HG03571 (cell line): ENCODE results near the gene REXO5.
"Not testable (repeated sequence)": the region's sequence is repeated elsewhere in the genome, so short reads cannot be mapped to it uniquely, and the experiment has no call there.

ENCODE experiments used
- ATAC-seq: cut with Tn5 transposase; IDR thresholded peaks from one replicate; pipeline ENCODE4 v1.9.1; 2021; ENCODE audit not compliant: unreplicated experiment

REXO5 gene

GRCh38 chr16:20849589-20850390 lies 43.5 kb downstream of the REXO5 start:
- ATAC-seq, result no peak

- ATAC-seq, result no peak
Measured at GRCh38 chr16:20850981-20851380, 44.7 kb downstream of the REXO5 start.

- ATAC-seq, result no peak
Measured at GRCh38 chr16:20851601-20852000, 45.3 kb downstream of the REXO5 start.

- no peak for ATAC-seq
Measured at GRCh38 chr16:20853143-20853542, 46.8 kb downstream of the REXO5 start.

- no peak for ATAC-seq
Measured at GRCh38 chr16:20853981-20854620, 47.8 kb downstream of the REXO5 start.

GRCh38 chr16:20854963-20855362 lies 48.6 kb downstream of the REXO5 start:
- ATAC-seq, result no peak

DNA sequence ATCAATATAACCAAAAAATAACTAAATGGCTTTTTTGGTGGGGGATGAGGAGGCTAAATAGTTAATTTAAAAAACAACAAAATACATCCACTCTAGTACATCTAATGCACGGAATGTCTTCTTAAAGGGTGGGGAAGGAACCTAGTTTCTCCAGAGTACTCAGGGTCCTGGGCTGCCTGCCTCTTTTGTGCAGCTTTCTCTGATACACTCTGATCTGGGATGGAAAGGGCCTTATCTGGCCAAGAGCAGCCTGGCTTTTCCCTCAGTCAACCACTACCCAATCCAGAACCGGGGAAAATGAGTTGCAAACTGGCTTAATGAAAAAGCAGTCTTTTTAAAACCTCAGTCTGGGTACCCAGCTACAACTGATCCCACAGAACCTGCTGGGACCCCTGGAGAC lies 51.0 kb downstream of the REXO5 start:
- no peak for ATAC-seq

DNA sequence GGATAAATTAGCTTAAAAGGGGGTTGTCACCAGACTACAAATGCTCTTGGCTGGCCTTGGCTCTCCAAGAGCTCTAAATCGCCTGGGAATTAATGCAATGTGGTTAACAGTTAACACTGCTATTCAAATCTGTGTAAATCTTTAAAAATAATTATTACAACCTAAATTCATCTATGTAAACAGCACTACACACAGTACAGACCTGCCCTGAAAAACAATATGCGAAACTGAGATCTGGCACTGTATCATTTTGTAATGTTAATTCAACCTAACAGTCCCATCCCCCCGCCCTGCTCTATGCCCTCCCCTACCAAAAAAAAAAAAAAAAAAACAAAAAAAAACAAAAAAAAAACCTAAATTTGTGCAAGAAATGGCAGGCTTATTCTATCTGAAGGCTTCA lies 52.9 kb downstream of the REXO5 start:
- no peak for ATAC-seq

DNA sequence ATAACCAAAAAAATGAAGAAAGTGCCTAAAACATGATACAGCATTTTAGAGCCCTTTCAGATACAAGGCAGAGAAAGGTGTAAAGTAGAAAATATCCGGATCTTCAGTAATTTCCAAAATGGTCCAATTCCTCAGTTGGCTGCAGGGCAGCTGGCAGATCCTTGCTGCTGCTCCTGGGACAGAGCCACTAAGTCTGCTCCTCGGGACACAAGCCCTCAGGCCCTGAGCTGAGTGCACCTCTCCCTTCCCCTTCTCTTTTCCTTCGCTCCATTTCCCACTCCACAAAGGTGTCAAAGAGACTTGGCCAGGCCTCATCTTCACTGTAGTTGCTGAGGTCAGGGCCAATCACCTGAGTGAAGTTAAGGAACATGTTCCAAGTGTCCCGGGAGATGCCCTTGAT lies 53.4 kb downstream of the REXO5 start:
- no peak for ATAC-seq

GRCh38 chr16:20860361-20860760 lies 54.0 kb downstream of the REXO5 start:
- no peak for ATAC-seq

DNA sequence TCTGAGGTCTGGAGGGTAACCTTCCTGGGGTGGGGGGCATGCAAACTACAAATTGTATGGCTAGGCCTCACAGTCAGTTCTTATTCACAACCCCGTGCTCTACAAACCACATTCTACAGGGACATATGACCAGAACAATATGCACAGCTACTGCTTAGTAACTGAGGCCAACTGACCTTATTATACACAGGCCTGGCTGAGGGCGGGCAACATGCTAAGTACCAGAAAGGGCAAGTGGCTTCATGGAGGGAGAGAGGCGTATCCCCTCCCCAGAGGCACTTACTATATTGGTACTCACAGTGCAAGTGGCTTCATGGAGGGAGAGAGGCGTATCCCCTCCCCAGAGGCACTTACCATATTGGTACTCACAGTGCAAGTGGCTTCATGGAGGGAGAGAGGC lies 54.7 kb downstream of the REXO5 start:
- not testable (repeated sequence) for ATAC-seq

DNA sequence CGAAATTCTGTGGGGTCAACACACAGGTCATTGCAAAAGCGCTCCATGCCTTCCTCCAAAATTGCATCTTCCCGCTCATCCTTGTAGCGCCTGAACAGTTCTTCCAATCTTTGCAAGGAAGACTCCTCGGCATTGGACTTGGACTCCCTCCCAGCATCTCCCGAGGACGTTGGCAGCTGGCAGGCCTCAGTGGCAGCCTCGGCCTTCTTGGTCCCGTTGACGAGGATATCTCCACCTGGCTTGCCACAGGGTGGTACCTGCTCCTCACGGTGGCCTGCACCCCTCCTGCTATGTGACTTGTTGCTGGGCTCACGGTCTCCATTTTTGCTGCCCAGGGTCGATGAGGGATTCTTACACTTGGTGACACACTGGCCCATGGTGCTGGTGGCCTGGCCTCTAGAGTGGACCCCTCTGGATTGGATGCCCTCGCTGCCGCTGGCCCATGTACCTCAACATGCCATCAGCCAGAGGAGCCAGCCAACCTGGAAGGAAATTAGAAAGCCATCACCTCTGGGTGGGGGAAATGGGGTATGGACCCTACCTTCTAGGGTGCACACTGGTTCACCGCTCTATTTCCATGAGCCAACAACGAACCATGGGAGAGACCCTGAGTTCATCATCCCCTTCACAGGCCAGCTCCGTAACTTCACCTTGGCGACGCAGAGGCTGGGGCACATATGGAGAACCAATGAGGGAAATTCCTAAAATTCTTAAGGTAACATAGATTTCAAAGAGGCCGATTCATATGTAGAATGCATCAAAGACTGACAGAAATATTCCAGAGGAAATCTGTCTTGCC lies 56.0 kb downstream of the REXO5 start:
- no peak for ATAC-seq

GRCh38 chr16:20864376-20864775 lies 58.0 kb downstream of the REXO5 start:
- not testable (repeated sequence) for ATAC-seq

GRCh38 chr16:20865420-20866131 lies 59.2 kb downstream of the REXO5 start:
- peak; percentile 56 for ATAC-seq

- peak; percentile 24 for ATAC-seq
Measured at GRCh38 chr16:20866145-20866772, 59.9 kb downstream of the REXO5 start.

- ATAC-seq, result no peak
Measured at GRCh38 chr16:20866801-20867200, 60.5 kb downstream of the REXO5 start.

GRCh38 chr16:20867585-20867984 lies 61.3 kb downstream of the REXO5 start:
- no peak for ATAC-seq

DNA sequence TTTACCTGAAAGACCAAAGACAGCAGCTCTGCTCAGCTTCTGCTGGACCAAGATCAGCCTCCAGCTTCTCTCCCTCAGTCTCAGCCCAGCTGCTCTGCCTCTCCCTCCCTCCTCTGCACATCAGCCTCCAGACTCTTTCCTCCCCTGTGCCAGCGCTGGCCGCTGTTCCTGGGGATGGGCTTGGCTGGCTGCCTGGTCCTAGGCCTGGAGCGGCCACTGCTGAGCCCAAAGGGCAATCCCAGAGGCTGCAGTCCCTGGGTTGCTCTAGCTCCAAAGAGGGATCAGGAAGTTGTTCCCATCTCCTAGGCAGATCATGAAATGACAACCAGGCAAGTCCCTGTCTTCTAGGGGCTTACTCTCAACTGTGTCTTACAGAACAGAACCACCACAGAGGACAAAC lies 62.6 kb downstream of the REXO5 start:
- ATAC-seq, result no peak

DNA sequence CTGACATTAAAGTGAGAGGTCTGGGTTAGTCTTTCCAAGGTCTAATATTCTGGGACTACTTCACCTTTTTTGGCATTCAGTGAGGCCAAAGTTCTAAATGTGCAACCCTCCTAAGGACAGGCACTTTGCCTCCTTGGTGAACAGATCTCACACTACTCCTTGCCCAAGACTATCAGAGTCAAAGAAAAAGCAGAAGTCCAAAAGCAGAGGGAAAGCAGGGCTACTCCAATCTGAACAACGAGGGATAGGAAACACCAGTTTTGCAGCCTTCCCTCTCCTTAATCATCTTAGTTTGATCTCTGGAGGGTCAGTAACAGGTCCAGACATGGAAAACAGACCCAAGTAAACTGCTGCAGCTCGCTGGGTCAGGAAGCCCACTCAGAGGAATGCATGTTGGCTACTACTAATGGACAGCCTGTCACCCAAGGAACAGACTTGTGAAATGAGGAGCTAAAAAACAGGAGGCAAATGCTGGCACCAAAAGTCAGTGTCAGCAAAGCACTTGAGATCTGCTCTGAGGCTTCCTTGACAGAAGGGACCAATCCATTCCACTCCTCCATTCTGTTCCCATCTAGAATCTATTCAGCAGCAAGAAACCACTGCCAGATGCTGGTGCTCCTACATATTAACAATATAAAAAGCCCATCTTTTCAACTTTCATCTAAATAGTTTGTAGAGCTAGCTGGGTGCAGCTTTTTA lies 63.9 kb downstream of the REXO5 start:
- no peak for ATAC-seq

DNA sequence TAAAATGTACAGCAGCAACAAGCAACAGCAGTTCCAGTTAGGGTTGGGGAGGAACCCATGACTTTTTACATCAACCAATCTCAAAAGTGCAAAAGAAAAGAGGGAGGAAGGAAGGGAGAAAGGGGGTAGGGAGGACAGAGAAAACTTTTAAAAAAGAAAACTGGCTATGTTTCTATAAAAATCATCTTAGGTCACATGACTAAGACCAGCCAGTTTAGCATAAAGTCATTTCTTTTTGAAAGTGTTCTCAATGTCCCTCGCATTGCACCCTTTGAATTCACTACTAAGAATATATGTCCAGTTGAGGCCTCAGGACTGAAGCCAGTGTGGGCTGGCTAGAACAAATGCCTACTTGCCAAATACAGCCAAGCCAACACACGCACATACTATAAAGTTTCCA lies 64.9 kb downstream of the REXO5 start:
- no peak for ATAC-seq
